ENCODE data around the gene PRPF6. TPM values are rescaled to one million over a fixed set of nuclear protein-coding genes. Genes with fewer than 3 reads are reported as not detected.
A peak's percentile ranks its signal among the peaks of the same experiment; 100 is the strongest.

The PRPF6 gene
- total and polyA plus RNA-seq, 2 of the 13 experiments (the other 11 are each of a cell fraction or from before 2014, with no cell fraction given), result 63.7 to 101 TPM

GRCh38 chr20:64052987-64053840, 72.3 kb downstream of the PRPF6 start (continued):
- TF ChIP-seq, protein P1, sequence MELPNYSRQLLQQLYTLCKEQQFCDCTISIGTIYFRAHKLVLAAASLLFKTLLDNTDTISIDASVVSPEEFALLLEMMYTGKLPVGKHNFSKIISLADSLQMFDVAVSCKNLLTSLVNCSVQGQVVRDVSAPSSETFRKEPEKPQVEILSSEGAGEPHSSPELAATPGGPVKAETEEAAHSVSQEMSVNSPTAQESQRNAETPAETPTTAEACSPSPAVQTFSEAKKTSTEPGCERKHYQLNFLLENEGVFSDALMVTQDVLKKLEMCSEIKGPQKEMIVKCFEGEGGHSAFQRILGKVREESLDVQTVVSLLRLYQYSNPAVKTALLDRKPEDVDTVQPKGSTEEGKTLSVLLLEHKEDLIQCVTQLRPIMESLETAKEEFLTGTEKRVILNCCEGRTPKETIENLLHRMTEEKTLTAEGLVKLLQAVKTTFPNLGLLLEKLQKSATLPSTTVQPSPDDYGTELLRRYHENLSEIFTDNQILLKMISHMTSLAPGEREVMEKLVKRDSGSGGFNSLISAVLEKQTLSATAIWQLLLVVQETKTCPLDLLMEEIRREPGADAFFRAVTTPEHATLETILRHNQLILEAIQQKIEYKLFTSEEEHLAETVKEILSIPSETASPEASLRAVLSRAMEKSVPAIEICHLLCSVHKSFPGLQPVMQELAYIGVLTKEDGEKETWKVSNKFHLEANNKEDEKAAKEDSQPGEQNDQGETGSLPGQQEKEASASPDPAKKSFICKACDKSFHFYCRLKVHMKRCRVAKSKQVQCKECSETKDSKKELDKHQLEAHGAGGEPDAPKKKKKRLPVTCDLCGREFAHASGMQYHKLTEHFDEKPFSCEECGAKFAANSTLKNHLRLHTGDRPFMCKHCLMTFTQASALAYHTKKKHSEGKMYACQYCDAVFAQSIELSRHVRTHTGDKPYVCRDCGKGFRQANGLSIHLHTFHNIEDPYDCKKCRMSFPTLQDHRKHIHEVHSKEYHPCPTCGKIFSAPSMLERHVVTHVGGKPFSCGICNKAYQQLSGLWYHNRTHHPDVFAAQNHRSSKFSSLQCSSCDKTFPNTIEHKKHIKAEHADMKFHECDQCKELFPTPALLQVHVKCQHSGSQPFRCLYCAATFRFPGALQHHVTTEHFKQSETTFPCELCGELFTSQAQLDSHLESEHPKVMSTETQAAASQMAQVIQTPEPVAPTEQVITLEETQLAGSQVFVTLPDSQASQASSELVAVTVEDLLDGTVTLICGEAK (IDR thresholded peaks at IDR 0.05), result no peak
- TF ChIP-seq, protein P1 (CRISPR knock-in tag; IDR thresholded peaks at IDR 0.05), result no peak; the same call in 1 of the 2 replicates
- no peak for TF ChIP-seq BRF2 (CRISPR knock-in tag; IDR thresholded peaks at IDR 0.05)
- TF ChIP-seq, protein P2, sequence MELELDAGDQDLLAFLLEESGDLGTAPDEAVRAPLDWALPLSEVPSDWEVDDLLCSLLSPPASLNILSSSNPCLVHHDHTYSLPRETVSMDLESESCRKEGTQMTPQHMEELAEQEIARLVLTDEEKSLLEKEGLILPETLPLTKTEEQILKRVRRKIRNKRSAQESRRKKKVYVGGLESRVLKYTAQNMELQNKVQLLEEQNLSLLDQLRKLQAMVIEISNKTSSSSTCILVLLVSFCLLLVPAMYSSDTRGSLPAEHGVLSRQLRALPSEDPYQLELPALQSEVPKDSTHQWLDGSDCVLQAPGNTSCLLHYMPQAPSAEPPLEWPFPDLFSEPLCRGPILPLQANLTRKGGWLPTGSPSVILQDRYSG (CRISPR knock-in tag; IDR thresholded peaks at IDR 0.05), result no peak
- TF ChIP-seq, protein P3, sequence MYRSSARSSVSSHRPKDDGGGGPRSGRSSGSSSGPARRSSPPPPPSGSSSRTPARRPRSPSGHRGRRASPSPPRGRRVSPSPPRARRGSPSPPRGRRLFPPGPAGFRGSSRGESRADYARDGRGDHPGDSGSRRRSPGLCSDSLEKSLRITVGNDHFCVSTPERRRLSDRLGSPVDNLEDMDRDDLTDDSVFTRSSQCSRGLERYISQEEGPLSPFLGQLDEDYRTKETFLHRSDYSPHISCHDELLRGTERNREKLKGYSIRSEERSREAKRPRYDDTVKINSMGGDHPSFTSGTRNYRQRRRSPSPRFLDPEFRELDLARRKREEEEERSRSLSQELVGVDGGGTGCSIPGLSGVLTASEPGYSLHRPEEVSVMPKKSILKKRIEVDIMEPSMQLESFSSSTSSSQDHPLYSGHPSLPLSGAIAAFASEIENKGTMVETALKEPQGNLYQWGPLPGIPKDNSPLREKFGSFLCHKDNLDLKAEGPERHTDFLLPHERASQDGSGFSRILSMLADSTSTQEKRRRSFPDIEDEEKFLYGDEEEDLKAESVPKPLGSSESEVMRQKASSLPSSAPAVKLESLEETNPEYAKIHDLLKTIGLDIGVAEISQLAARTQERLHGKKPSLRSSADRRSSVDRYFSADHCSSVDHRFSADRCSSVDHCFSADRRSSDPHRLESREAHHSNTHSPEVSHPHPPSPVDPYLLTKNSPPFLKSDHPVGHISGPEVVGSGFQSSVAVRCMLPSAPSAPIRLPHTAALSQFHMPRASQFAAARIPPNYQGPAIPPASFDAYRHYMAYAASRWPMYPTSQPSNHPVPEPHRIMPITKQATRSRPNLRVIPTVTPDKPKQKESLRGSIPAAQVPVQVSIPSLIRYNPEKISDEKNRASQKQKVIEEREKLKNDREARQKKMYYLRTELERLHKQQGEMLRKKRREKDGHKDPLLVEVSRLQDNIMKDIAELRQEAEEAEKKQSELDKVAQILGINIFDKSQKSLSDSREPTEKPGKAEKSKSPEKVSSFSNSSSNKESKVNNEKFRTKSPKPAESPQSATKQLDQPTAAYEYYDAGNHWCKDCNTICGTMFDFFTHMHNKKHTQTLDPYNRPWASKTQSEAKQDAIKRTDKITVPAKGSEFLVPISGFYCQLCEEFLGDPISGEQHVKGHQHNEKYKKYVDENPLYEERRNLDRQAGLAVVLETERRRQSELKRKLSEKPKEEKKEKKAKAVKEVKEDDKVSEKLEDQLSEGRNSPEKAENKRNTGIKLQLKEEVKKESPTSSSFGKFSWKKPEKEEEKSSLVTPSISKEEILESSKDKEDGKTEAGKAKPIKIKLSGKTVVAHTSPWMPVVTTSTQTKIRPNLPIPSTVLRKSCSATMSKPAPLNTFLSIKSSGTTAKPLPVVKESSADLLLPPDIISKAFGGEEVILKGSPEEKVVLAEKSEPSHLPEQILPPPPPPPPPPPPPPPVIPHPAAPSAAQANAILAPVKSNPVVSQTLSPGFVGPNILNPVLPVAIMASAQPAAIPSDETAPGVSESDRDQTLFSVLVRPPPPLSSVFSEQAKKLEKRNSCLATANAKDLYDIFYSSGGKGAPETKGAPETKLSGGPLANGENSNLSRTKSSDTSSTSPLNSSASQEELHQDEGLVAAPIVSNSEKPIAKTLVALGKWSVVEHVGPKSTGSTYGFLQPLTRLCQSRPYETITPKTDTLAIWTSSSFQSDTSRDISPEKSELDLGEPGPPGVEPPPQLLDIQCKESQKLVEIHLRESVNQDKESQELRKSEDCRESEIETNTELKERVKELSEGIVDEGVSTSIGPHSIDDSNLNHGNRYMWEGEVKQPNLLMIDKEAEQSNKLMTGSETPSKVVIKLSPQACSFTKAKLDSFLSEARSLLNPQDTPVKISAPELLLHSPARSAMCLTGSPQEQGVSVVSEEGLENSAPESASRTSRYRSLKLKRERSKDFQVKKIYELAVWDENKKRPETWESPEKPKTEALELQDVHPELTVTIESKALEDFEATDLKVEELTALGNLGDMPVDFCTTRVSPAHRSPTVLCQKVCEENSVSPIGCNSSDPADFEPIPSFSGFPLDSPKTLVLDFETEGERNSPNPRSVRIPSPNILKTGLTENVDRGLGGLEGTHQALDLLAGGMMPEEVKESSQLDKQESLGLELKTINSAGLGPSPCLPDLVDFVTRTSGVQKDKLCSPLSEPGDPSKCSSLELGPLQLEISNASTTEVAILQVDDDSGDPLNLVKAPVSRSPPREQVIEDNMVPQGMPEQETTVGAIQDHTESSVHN (CRISPR knock-in tag; IDR thresholded peaks at IDR 0.05), result 0 out of 2 replicates have a peak, but pooled peaks have one; percentile 48

Data from HepG2 (cell line).